ENCODE data around the gene SEMA3F.

Gene SEMA3F

GRCh38 chr3:50169858-50170257, 14.7 kb downstream of the SEMA3F start:
- Histone ChIP-seq H3K4me1 (ENCODE audit: control insufficient read depth in 1 of 2, insufficient read depth in 1 of 2, low read depth in 1 of 2, low read length in 1 of 2) (peaks cover 0 to 4% of the 10 kb centered on the region in 2 experiments), H3K9me3 (no peaks in the 10 kb centered on the region), H3K27ac (no peak overlapping the region), H3K4me3 (ENCODE audit: low read depth in 1 of 2, low read length in 1 of 2) (no peak overlapping the region), H3K36me3 (no peaks in the 10 kb centered on the region), H3K27me3 (no peaks in the 10 kb centered on the region)
- no peak for TF ChIP-seq CTCF (IDR thresholded peaks at IDR 0.05)

- Histone ChIP-seq H3K36me3 (no peaks in the 10 kb centered on the region), H3K9me3 (no peaks in the 10 kb centered on the region), H3K27ac (no peak overlapping the region), H3K27me3 (no peaks in the 10 kb centered on the region), H3K4me3 (ENCODE audit: low read depth in 1 of 2, low read length in 1 of 2) (no peak overlapping the region), H3K4me1 (ENCODE audit: control insufficient read depth in 1 of 2, insufficient read depth in 1 of 2, low read depth in 1 of 2, low read length in 1 of 2) (peaks cover 0 to 4% of the 10 kb centered on the region in 2 experiments)
- no peak for TF ChIP-seq CTCF (IDR thresholded peaks at IDR 0.05)
These were observed 15.6 kb downstream of the SEMA3F start for GRCh38 chr3:50170689-50171088.

GRCh38 chr3:50171540-50172301, 16.6 kb downstream of the SEMA3F start:
- Histone ChIP-seq H3K27ac (no peak overlapping the region), H3K4me3 (ENCODE audit: low read depth in 1 of 2, low read length in 1 of 2) (no peak overlapping the region), H3K36me3 (no peaks in the 10 kb centered on the region), H3K9me3 (no peaks in the 10 kb centered on the region), H3K27me3 (no peaks in the 10 kb centered on the region), H3K4me1 (ENCODE audit: control insufficient read depth in 1 of 2, insufficient read depth in 1 of 2, low read depth in 1 of 2, low read length in 1 of 2) (peaks cover 0 to 4% of the 10 kb centered on the region in 2 experiments)
- no peak for TF ChIP-seq CTCF (IDR thresholded peaks at IDR 0.05)

- Histone ChIP-seq H3K27ac (no peak overlapping the region), H3K4me1 (ENCODE audit: control insufficient read depth in 1 of 2, insufficient read depth in 1 of 2, low read depth in 1 of 2, low read length in 1 of 2) (peaks cover 0 to 4% of the 10 kb centered on the region in 2 experiments), H3K36me3 (no peaks in the 10 kb centered on the region), H3K27me3 (no peaks in the 10 kb centered on the region), H3K4me3 (ENCODE audit: low read depth in 1 of 2, low read length in 1 of 2) (no peak overlapping the region), H3K9me3 (no peaks in the 10 kb centered on the region)
- no peak for TF ChIP-seq CTCF (IDR thresholded peaks at IDR 0.05)
These were observed 17.6 kb downstream of the SEMA3F start for GRCh38 chr3:50172626-50173220.

GRCh38 chr3:50173685-50174516, 18.8 kb downstream of the SEMA3F start:
- Histone ChIP-seq H3K27ac (no peak overlapping the region), H3K4me3 (ENCODE audit: low read depth in 1 of 2, low read length in 1 of 2) (no peak overlapping the region)
- TF ChIP-seq CTCF (IDR thresholded peaks at IDR 0.05): no peak

More at GRCh38 chr3:50173685-50174516, 18.8 kb downstream of the SEMA3F start:
- no peaks in the 10 kb centered on the region for H3K36me3 ChIP-seq
- H3K27me3 ChIP-seq: no peaks in the 10 kb centered on the region
- peaks cover 0 to 4% of the 10 kb centered on the region in 2 experiments for H3K4me1 ChIP-seq (ENCODE audit: control insufficient read depth in 1 of 2, insufficient read depth in 1 of 2, low read depth in 1 of 2, low read length in 1 of 2)
- H3K9me3 ChIP-seq: no peaks in the 10 kb centered on the region
